T-helper 17 cell (primary cell): ENCODE measurements around the gene CEP57. TPM values are rescaled to one million over a fixed set of nuclear protein-coding genes. Genes with fewer than 3 reads are reported as not detected.
"Not testable (repeated sequence)": the region's sequence is repeated elsewhere in the genome, so short reads cannot be mapped to it uniquely, and the experiment has no call there.

ENCODE experiments used
- ATAC-seq: fragments of 150-1000 bp; cut with Tn5 transposase; 2 replicates; pipeline ENCODE4 v1.10.0; 2021; ENCODE audit warnings: mild to moderate bottlenecking, moderate library complexity
- DNase-seq, 3 donors: peaks; one replicate each; pipeline versions ENCODE4 v3.0.0 to v3.0.0-alpha.2; 2020 to 2021
- H3K9me3 ChIP-seq: one replicate; pipeline ENCODE4 v1.7.0; 2013; ENCODE audit warnings: low read length, mild to moderate bottlenecking; ENCODE audit not compliant: control insufficient read depth, poor library complexity, severe bottlenecking
- H3K27ac Mint-ChIP-seq: one replicate; pipeline ENCODE4 v1.8.0; 2022; ENCODE audit warnings: mild to moderate bottlenecking, moderate library complexity, mixed read lengths
- H3K27me3 Mint-ChIP-seq: one replicate; pipeline ENCODE4 v1.8.0; 2022; ENCODE audit warnings: mixed read lengths
- H3K36me3 Mint-ChIP-seq: one replicate; pipeline ENCODE4 v1.8.0; 2022; ENCODE audit warnings: low read depth, mixed read lengths
- H3K4me1 Mint-ChIP-seq: one replicate; pipeline ENCODE4 v1.8.0; 2022; ENCODE audit warnings: mild to moderate bottlenecking, mixed read lengths
- H3K4me3 Mint-ChIP-seq: one replicate; pipeline ENCODE4 v1.8.0; 2022; ENCODE audit warnings: mild to moderate bottlenecking, moderate library complexity, mixed read lengths
- total RNA-seq, 4 donors: library from RNA in 2 of 4; stranded (reverse) in 2 of 4; gene quantifications; one replicate each; pipeline ENCODE4 v1.2.3 and lab custom pipeline; 2022 to 2026

CEP57 gene
- total RNA-seq, 2 donors from 2014 or later: 61.5 to 67.1 TPM

- Mint-ChIP-seq H3K36me3 (peaks cover 2% of the 10 kb centered on the region), H3K4me3 (no peak overlapping the region), H3K27ac (peak overlapping the region; percentile 41), H3K4me1 (peaks cover 7% of the 10 kb centered on the region), H3K27me3 (no peaks in the 10 kb centered on the region)
- H3K9me3 ChIP-seq: no peaks in the 10 kb centered on the region
- no peak for ATAC-seq
- no peak for DNase-seq
These were observed 59.0 kb downstream of the CEP57 start for GRCh38 chr11:95849087-95849825.

DNA sequence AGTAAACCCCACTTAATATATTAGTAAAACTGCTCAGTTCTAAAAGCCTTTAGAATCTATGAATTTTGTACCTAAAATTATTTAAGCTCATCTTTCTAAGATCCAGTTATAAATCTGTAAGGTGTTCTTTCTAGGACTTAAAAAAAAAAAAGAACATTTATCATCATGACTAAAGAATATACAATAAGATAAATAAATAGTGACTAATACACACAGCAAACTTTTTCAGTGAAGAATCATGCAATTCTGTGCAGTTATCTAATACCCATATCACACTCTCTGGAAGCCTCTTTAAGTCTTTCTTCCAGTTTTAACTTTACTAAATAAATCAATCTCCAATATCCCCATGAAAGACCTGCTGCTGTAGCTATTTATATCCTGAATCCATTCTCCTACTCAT lies 59.8 kb downstream of the CEP57 start:
- peaks cover 7% of the 10 kb centered on the region for H3K4me1 Mint-ChIP-seq
- peaks cover 2% of the 10 kb centered on the region for H3K36me3 Mint-ChIP-seq
- no peak overlapping the region for H3K4me3 Mint-ChIP-seq
- DNase-seq: no peak
- no peak for ATAC-seq
- H3K9me3 ChIP-seq: no peaks in the 10 kb centered on the region
- no peak overlapping the region for H3K27ac Mint-ChIP-seq
- H3K27me3 Mint-ChIP-seq: no peaks in the 10 kb centered on the region

- no peak for DNase-seq
- no peaks in the 10 kb centered on the region for H3K9me3 ChIP-seq
- Mint-ChIP-seq H3K27ac (no peak overlapping the region), H3K27me3 (no peaks in the 10 kb centered on the region), H3K4me1 (peaks cover 4% of the 10 kb centered on the region), H3K4me3 (peak overlapping the region; percentile 9), H3K36me3 (no peaks in the 10 kb centered on the region)
- no peak for ATAC-seq
These were observed 62.8 kb downstream of the CEP57 start for GRCh38 chr11:95853138-95853537.

DNA sequence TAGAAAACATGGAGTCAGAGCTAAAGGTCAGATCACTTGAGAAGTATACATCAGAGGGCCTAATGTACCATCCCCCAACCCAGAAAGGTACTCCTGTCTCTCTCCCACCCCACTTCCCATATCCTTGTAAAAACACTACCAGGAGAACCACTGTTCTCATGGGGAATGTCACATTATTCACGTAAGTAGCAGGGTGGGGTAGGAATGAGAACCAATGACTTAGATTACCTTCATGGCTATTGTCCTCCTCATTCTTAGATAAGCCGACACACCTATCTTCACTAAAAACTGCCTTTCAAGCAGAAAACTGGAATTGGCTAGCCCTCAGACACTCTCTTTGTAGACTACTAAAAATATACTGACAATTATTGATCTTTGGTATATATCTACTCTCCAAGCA lies 63.6 kb downstream of the CEP57 start:
- ATAC-seq: no peak
- H3K36me3 Mint-ChIP-seq: no peaks in the 10 kb centered on the region
- H3K27ac Mint-ChIP-seq: no peak overlapping the region
- H3K4me3 Mint-ChIP-seq: no peak overlapping the region
- H3K4me1 Mint-ChIP-seq: peaks cover 4% of the 10 kb centered on the region
- no peaks in the 10 kb centered on the region for H3K27me3 Mint-ChIP-seq
- H3K9me3 ChIP-seq: no peaks in the 10 kb centered on the region
- DNase-seq: no peak

GRCh38 chr11:95854362-95854761 lies 64.1 kb downstream of the CEP57 start:
- H3K4me3 Mint-ChIP-seq, ATAC-seq, H3K36me3 Mint-ChIP-seq, H3K27me3 Mint-ChIP-seq, H3K4me1 Mint-ChIP-seq, H3K9me3 ChIP-seq, DNase-seq: not testable (repeated sequence)
- H3K27ac Mint-ChIP-seq: peak overlapping the region; percentile 32

DNA sequence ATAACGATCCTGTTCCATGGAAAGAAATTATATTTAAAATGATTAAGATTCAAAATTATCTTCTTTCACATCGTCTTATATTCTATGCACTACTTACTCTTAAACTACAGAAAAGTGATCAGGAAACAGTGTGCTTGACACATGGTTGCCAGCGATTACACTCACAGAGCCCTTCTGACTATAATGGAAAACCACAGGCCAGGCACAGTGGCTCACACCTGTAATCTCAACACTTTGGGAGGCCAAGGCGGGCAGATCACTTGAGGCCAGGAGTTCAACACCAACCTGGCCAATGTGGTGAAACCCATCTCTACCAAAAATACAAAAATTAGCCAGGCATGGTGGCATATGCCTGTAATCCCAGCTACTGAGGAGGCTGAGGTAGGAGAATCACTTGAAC lies 69.7 kb downstream of the CEP57 start:
- H3K9me3 ChIP-seq, H3K4me1 Mint-ChIP-seq, H3K27me3 Mint-ChIP-seq, DNase-seq, H3K4me3 Mint-ChIP-seq, H3K27ac Mint-ChIP-seq, ATAC-seq, H3K36me3 Mint-ChIP-seq: not testable (repeated sequence)

GRCh38 chr11:95863486-95864140 lies 73.3 kb downstream of the CEP57 start:
- no peak overlapping the region for H3K27ac Mint-ChIP-seq

DNA sequence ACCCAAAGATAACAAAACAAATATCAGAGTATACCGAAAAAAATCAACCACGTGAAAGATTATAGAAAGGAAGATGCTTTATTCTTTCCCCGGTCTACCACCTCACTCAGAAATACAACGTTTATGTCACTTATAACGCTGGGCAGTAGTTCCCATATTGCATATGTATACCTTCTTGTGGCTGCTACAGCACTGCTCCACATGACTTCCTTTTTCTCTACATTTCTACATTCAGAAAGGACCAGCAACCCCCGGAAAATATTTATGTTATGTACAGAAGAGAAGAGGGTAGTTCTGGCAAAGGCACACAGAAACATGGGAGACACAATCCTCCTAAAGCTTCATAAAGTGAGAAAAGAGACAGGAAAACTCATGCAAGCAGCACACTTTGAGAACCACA lies 76.8 kb downstream of the CEP57 start:
- Mint-ChIP-seq H3K36me3 (peaks cover 10% of the 10 kb centered on the region), H3K4me1 (peaks cover 4% of the 10 kb centered on the region), H3K4me3 (no peak overlapping the region), H3K27me3 (no peaks in the 10 kb centered on the region), H3K27ac (no peak overlapping the region)
- no peaks in the 10 kb centered on the region for H3K9me3 ChIP-seq
- DNase-seq: no peak
- no peak for ATAC-seq

More at GRCh38 chr11:95863486-95864140, 73.3 kb downstream of the CEP57 start:
- H3K36me3 Mint-ChIP-seq: peaks cover 10% of the 10 kb centered on the region
- DNase-seq (no peak), ATAC-seq (no peak)
- H3K27me3 Mint-ChIP-seq: no peaks in the 10 kb centered on the region
- H3K4me1 Mint-ChIP-seq: peaks cover 4% of the 10 kb centered on the region
- H3K4me3 Mint-ChIP-seq: no peak overlapping the region
- H3K9me3 ChIP-seq: no peaks in the 10 kb centered on the region

DNA sequence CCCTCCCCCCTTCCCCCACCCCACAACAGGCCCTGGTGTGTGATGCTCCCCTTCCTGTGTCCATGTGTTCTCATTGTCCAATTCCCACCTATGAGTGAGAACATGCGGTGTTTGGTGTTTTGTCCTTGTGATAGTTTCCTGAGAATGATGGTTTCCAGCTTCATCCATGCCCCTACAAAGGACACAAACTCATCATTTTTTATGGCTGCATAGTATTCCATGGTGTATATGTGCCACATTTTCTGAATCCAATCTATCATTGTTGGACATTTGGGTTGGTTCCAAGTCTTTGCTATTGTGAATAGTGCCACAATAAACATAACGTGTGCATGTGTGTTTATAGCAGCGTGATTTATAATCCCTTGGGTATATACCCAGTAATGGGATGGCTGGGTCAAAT lies 80.6 kb downstream of the CEP57 start:
- not testable (repeated sequence) for H3K27me3 Mint-ChIP-seq, DNase-seq, H3K4me1 Mint-ChIP-seq, H3K27ac Mint-ChIP-seq, H3K9me3 ChIP-seq, H3K4me3 Mint-ChIP-seq, ATAC-seq, H3K36me3 Mint-ChIP-seq

DNA sequence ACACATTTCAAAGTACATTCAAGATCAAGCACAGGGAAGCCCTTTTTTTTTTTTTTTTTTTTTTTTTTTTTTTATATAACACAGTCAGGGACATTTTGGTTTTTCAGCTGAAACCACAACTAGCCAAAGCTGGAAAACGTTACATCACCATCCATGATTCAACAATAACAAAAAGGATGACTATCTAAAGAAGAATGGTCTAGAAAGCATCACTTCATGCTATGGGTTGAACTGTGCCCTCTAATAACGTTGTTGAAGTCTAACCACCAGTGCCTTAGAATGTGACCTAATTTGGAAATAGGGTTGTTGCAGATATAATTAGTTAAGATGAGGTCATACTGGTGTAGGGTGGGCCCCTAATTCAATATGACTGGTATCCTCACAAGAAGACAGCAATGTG lies 87.0 kb downstream of the CEP57 start:
- Mint-ChIP-seq H3K4me3 (no peak overlapping the region), H3K27me3 (no peaks in the 10 kb centered on the region), H3K27ac (no peak overlapping the region), H3K36me3 (peaks cover 4% of the 10 kb centered on the region), H3K4me1 (peaks cover 2% of the 10 kb centered on the region)
- H3K9me3 ChIP-seq: no peaks in the 10 kb centered on the region
- no peak for DNase-seq
- no peak for ATAC-seq

Other genes starting within 250 kb of the CEP57 start
- gene FAM76B, start 716 bp upstream of the CEP57 start, total RNA-seq: 10 to 100 TPM; 55.5 to 79.1 TPM
- gene MTMR2, start 133.6 kb downstream of the CEP57 start, total RNA-seq: 10 to 100 TPM in 1 of 2 donors, 1 to 10 TPM in 1; 8.3 to 14.0 TPM